HepG2 (cell line): Measurements from ENCODE around the gene BDKRB1. TPM values are rescaled to one million over a fixed set of nuclear protein-coding genes. Genes with fewer than 3 reads are reported as not detected.

Experiments
- CBX5 ChIP-seq: sonication (generic); formaldehyde crosslinking; IDR thresholded peaks from 2 replicates; pipeline ENCODE4 v1.4.0; 2020; ENCODE audit warnings: missing genetic modification reagents, borderline replicate concordance
- polyA plus RNA-seq, 8 experiments: library from polyadenylated mRNA; depleted of rRNA in 3 of 8; stranded (reverse) in 7 of 8; unstranded in 1 of 8; fragments of >200 nt; fragmentation: Illumina TruSeq in 4 of 8; extraction: Trizol in 4 of 8; gene quantifications; 2 replicates each; pipeline versions ENCODE4 v1.2.1 to v1.2.3, GENCODE V29; 2011 to 2016; ENCODE audit warnings: low read depth in 4 of 8, missing spikeins in 1 of 8, mixed read lengths in 1 of 8; ENCODE audit not compliant: insufficient read depth in 1 of 8
- total RNA-seq, 5 experiments: library from RNA; depleted of rRNA; stranded (reverse); fragments of >200 nt; fragmentation: Illumina TruSeq; extraction: Trizol; gene quantifications; 2 replicates each; pipeline ENCODE4 v1.2.3, GENCODE V29; 2016; ENCODE audit warnings: low read depth in 1 of 5
- TF ChIP-seq, protein P1 (sequence below): sonication (generic); formaldehyde crosslinking; IDR thresholded peaks from 2 replicates; pipeline ENCODE4 v1.4.0; 2020; ENCODE audit warnings: mild to moderate bottlenecking, missing genetic modification reagents
- TF ChIP-seq, protein P2 (sequence below): IDR thresholded peaks from 2 replicates; pipeline ENCODE4 v1.6.1; 2018; ENCODE audit warnings: missing genetic modification reagents, mild to moderate bottlenecking, missing compliant biosample characterization
- TF ChIP-seq, protein P3 (sequence below): sonication (generic); formaldehyde crosslinking; IDR thresholded peaks from 2 replicates; pipeline ENCODE4 v1.5.1; 2020; ENCODE audit warnings: mild to moderate bottlenecking, moderate library complexity, missing genetic modification reagents

BDKRB1 gene
- total and polyA plus RNA-seq, 2 of the 13 experiments (the other 11 are each of a cell fraction or from before 2014, with no cell fraction given), result 0.05 TPM; not detected in 1

DNA sequence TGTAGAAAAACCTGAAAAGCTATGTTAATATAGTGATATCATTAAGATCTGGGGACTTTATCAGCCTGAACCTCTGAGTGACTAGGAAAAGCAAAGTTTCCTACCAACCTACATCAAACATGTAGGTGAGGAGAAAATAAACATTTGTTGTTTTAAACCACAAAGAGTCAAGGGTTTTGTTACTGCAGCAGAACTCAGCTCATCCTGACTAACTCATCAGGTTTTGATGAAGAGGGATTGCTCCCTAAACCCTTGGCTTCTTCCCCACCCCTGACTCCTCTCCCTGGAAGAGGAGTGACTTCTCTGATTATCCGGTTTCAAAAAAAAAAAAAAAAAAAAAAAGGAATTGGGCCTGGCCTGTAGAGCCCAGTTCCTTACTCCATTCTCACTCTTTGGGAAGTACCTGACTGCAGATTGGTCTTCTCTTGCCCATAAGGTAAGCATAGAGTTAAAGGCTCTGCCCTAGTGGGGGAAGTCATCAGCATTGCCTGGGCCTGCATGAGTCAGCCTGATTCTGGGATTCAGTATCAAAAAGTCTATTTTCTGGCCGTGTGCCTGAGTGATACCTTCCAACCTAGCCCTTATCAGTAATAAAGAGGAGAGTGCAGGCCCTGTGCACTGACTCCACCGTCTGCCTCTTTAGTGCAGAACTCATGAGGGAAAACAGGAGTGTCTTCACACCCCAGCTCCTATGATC lies 16.9 kb downstream of the BDKRB1 start (continued):
- TF ChIP-seq, protein P1, sequence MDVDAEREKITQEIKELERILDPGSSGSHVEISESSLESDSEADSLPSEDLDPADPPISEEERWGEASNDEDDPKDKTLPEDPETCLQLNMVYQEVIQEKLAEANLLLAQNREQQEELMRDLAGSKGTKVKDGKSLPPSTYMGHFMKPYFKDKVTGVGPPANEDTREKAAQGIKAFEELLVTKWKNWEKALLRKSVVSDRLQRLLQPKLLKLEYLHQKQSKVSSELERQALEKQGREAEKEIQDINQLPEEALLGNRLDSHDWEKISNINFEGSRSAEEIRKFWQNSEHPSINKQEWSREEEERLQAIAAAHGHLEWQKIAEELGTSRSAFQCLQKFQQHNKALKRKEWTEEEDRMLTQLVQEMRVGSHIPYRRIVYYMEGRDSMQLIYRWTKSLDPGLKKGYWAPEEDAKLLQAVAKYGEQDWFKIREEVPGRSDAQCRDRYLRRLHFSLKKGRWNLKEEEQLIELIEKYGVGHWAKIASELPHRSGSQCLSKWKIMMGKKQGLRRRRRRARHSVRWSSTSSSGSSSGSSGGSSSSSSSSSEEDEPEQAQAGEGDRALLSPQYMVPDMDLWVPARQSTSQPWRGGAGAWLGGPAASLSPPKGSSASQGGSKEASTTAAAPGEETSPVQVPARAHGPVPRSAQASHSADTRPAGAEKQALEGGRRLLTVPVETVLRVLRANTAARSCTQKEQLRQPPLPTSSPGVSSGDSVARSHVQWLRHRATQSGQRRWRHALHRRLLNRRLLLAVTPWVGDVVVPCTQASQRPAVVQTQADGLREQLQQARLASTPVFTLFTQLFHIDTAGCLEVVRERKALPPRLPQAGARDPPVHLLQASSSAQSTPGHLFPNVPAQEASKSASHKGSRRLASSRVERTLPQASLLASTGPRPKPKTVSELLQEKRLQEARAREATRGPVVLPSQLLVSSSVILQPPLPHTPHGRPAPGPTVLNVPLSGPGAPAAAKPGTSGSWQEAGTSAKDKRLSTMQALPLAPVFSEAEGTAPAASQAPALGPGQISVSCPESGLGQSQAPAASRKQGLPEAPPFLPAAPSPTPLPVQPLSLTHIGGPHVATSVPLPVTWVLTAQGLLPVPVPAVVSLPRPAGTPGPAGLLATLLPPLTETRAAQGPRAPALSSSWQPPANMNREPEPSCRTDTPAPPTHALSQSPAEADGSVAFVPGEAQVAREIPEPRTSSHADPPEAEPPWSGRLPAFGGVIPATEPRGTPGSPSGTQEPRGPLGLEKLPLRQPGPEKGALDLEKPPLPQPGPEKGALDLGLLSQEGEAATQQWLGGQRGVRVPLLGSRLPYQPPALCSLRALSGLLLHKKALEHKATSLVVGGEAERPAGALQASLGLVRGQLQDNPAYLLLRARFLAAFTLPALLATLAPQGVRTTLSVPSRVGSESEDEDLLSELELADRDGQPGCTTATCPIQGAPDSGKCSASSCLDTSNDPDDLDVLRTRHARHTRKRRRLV (CRISPR knock-in tag), result no peak
- no peak for TF ChIP-seq CBX5 (CRISPR knock-in tag)
- TF ChIP-seq, protein P2, sequence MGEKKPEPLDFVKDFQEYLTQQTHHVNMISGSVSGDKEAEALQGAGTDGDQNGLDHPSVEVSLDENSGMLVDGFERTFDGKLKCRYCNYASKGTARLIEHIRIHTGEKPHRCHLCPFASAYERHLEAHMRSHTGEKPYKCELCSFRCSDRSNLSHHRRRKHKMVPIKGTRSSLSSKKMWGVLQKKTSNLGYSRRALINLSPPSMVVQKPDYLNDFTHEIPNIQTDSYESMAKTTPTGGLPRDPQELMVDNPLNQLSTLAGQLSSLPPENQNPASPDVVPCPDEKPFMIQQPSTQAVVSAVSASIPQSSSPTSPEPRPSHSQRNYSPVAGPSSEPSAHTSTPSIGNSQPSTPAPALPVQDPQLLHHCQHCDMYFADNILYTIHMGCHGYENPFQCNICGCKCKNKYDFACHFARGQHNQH, result no peak
- TF ChIP-seq, protein P3, sequence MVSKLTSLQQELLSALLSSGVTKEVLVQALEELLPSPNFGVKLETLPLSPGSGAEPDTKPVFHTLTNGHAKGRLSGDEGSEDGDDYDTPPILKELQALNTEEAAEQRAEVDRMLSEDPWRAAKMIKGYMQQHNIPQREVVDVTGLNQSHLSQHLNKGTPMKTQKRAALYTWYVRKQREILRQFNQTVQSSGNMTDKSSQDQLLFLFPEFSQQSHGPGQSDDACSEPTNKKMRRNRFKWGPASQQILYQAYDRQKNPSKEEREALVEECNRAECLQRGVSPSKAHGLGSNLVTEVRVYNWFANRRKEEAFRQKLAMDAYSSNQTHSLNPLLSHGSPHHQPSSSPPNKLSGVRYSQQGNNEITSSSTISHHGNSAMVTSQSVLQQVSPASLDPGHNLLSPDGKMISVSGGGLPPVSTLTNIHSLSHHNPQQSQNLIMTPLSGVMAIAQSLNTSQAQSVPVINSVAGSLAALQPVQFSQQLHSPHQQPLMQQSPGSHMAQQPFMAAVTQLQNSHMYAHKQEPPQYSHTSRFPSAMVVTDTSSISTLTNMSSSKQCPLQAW, result no peak
